ENCODE results near the gene LMAN1L.

Gene LMAN1L

GRCh38 chr15:74820056-74820455, 7.4 kb downstream of the LMAN1L start:
- no peak overlapping the region for H3K4me3 ChIP-seq (ENCODE audit: insufficient read depth in 1 of 2, low read depth in 1 of 2, low read length in 2 of 2)
- H3K4ac ChIP-seq (ENCODE audit: low read depth in 1 of 2, low read length in 2 of 2): no peak overlapping the region
- no peak overlapping the region for H2BK12ac ChIP-seq (ENCODE audit: low read length in 2 of 2)
- no peaks in the 10 kb centered on the region for H3K36me3 ChIP-seq (ENCODE audit: control insufficient read depth in 1 of 2, insufficient read depth in 2 of 2, low read depth in 1 of 2, low read length in 2 of 2)
- H3K9ac ChIP-seq (ENCODE audit: low read length): no peak overlapping the region
- H3K4me1 ChIP-seq (ENCODE audit: control insufficient read depth, insufficient read depth, low read depth, low read length): peaks cover 19% of the 10 kb centered on the region
- H3K9me3 ChIP-seq (ENCODE audit: control insufficient read depth, low read length): no peaks in the 10 kb centered on the region
- no peak overlapping the region for H2BK15ac ChIP-seq (ENCODE audit: low read depth, poor library complexity, severe bottlenecking)
- no peak for DNase-seq
- H3K4me2 ChIP-seq (ENCODE audit: low read length, poor library complexity, severe bottlenecking): no peak overlapping the region
- no peak overlapping the region for H2BK120ac ChIP-seq (ENCODE audit: low read depth, low read length)
- no peaks in the 10 kb centered on the region for H3K79me1 ChIP-seq (replicated peaks; ENCODE audit: low read length, poor library complexity, severe bottlenecking)
- H2AFZ ChIP-seq (ENCODE audit: low read depth, low read length): no peak overlapping the region
- no peak overlapping the region for H4K91ac ChIP-seq (ENCODE audit: low read length)
- H2BK5ac ChIP-seq (ENCODE audit: low read depth, low read length, poor library complexity, severe bottlenecking): no peak overlapping the region
- no peak overlapping the region for H3K14ac ChIP-seq (ENCODE audit: low read length in 2 of 2)
- no peak overlapping the region for H3K23ac ChIP-seq (ENCODE audit: low read length in 2 of 2)
- no peak overlapping the region for H4K8ac ChIP-seq (ENCODE audit: low read length)
- no peak overlapping the region for H2AK5ac ChIP-seq (ENCODE audit: low read length, severe bottlenecking)
- 91% methylated on average over 5 of the region's 5 CpGs for WGBS
- H3K18ac ChIP-seq (ENCODE audit: low read depth in 1 of 2, low read length in 2 of 2): no peak overlapping the region
- peaks cover 23 to 46% of the 10 kb centered on the region in 2 experiments for H3K27me3 ChIP-seq (ENCODE audit: control insufficient read depth in 1 of 2, insufficient read depth in 1 of 2, low read length in 2 of 2)
- no peak overlapping the region for H3K27ac ChIP-seq (ENCODE audit: low read length, poor library complexity, severe bottlenecking)

- no peak overlapping the region for H3K27ac ChIP-seq (ENCODE audit: low read length, poor library complexity, severe bottlenecking)
- H3K79me1 ChIP-seq (replicated peaks; ENCODE audit: low read length, poor library complexity, severe bottlenecking): no peaks in the 10 kb centered on the region
- H2BK5ac ChIP-seq (ENCODE audit: low read depth, low read length, poor library complexity, severe bottlenecking): no peak overlapping the region
- H3K4me2 ChIP-seq (ENCODE audit: low read length, poor library complexity, severe bottlenecking): no peak overlapping the region
- no peak overlapping the region for H3K4me3 ChIP-seq (ENCODE audit: insufficient read depth in 1 of 2, low read depth in 1 of 2, low read length in 2 of 2)
- WGBS: 78% methylated on average over 10 of the region's 11 CpGs
- H3K23ac ChIP-seq (ENCODE audit: low read length in 2 of 2): no peak overlapping the region
- H3K27me3 ChIP-seq (ENCODE audit: control insufficient read depth in 1 of 2, insufficient read depth in 1 of 2, low read length in 2 of 2): peaks cover 34 to 55% of the 10 kb centered on the region in 2 experiments
- peaks cover 20% of the 10 kb centered on the region for H3K4me1 ChIP-seq (ENCODE audit: control insufficient read depth, insufficient read depth, low read depth, low read length)
- no peak overlapping the region for H2BK12ac ChIP-seq (ENCODE audit: low read length in 2 of 2)
- H3K9me3 ChIP-seq (ENCODE audit: control insufficient read depth, low read length): no peaks in the 10 kb centered on the region
- H3K14ac ChIP-seq (ENCODE audit: low read length in 2 of 2): no peak overlapping the region
- H2AFZ ChIP-seq (ENCODE audit: low read depth, low read length): no peak overlapping the region
- no peak overlapping the region for H2BK15ac ChIP-seq (ENCODE audit: low read depth, poor library complexity, severe bottlenecking)
- H2BK120ac ChIP-seq (ENCODE audit: low read depth, low read length): no peak overlapping the region
- no peak overlapping the region for H4K91ac ChIP-seq (ENCODE audit: low read length)
- no peaks in the 10 kb centered on the region for H3K36me3 ChIP-seq (ENCODE audit: control insufficient read depth in 1 of 2, insufficient read depth in 2 of 2, low read depth in 1 of 2, low read length in 2 of 2)
- H3K18ac ChIP-seq (ENCODE audit: low read depth in 1 of 2, low read length in 2 of 2): no peak overlapping the region
- no peak overlapping the region for H3K4ac ChIP-seq (ENCODE audit: low read depth in 1 of 2, low read length in 2 of 2)
- no peak overlapping the region for H4K8ac ChIP-seq (ENCODE audit: low read length)
- H2AK5ac ChIP-seq (ENCODE audit: low read length, severe bottlenecking): no peak overlapping the region
- H3K9ac ChIP-seq (ENCODE audit: low read length): no peak overlapping the region
- DNase-seq: peak; percentile 14
Measured at GRCh38 chr15:74821091-74821789, 8.6 kb downstream of the LMAN1L start.

GRCh38 chr15:74821790-74822158, 9.1 kb downstream of the LMAN1L start:
- Histone ChIP-seq H3K79me1 (replicated peaks; ENCODE audit: low read length, poor library complexity, severe bottlenecking) (no peaks in the 10 kb centered on the region), H2AK5ac (ENCODE audit: low read length, severe bottlenecking) (no peak overlapping the region), H2BK120ac (ENCODE audit: low read depth, low read length) (no peak overlapping the region), H4K8ac (ENCODE audit: low read length) (no peak overlapping the region), H3K27ac (ENCODE audit: low read length, poor library complexity, severe bottlenecking) (no peak overlapping the region), H2BK12ac (ENCODE audit: low read length in 2 of 2) (no peak overlapping the region), H2BK5ac (ENCODE audit: low read depth, low read length, poor library complexity, severe bottlenecking) (no peak overlapping the region), H3K14ac (ENCODE audit: low read length in 2 of 2) (no peak overlapping the region), H3K9ac (ENCODE audit: low read length) (no peak overlapping the region), H3K4me1 (ENCODE audit: control insufficient read depth, insufficient read depth, low read depth, low read length) (peaks cover 22% of the 10 kb centered on the region), H3K4me2 (ENCODE audit: low read length, poor library complexity, severe bottlenecking) (no peak overlapping the region), H3K36me3 (ENCODE audit: control insufficient read depth in 1 of 2, insufficient read depth in 2 of 2, low read depth in 1 of 2, low read length in 2 of 2) (no peaks in the 10 kb centered on the region), H2AFZ (ENCODE audit: low read depth, low read length) (no peak overlapping the region), H3K4ac (ENCODE audit: low read depth in 1 of 2, low read length in 2 of 2) (no peak overlapping the region), H3K27me3 (ENCODE audit: control insufficient read depth in 1 of 2, insufficient read depth in 1 of 2, low read length in 2 of 2) (peaks cover 38 to 57% of the 10 kb centered on the region in 2 experiments), H2BK15ac (ENCODE audit: low read depth, poor library complexity, severe bottlenecking) (no peak overlapping the region), H4K91ac (ENCODE audit: low read length) (no peak overlapping the region), H3K4me3 (ENCODE audit: insufficient read depth in 1 of 2, low read depth in 1 of 2, low read length in 2 of 2) (no peak overlapping the region), H3K23ac (ENCODE audit: low read length in 2 of 2) (no peak overlapping the region), H3K9me3 (ENCODE audit: control insufficient read depth, low read length) (no peaks in the 10 kb centered on the region), H3K18ac (ENCODE audit: low read depth in 1 of 2, low read length in 2 of 2) (no peak overlapping the region)
- 96% methylated on average over 6 of the region's 7 CpGs for WGBS
- no peak for DNase-seq

- no peak overlapping the region for H3K23ac ChIP-seq (ENCODE audit: low read length in 2 of 2)
- no peak overlapping the region for H2AK5ac ChIP-seq (ENCODE audit: low read length, severe bottlenecking)
- H3K27ac ChIP-seq (ENCODE audit: low read length, poor library complexity, severe bottlenecking): no peak overlapping the region
- peaks cover 43 to 61% of the 10 kb centered on the region in 2 experiments for H3K27me3 ChIP-seq (ENCODE audit: control insufficient read depth in 1 of 2, insufficient read depth in 1 of 2, low read length in 2 of 2)
- H3K36me3 ChIP-seq (ENCODE audit: control insufficient read depth in 1 of 2, insufficient read depth in 2 of 2, low read depth in 1 of 2, low read length in 2 of 2): no peaks in the 10 kb centered on the region
- H3K79me1 ChIP-seq (replicated peaks; ENCODE audit: low read length, poor library complexity, severe bottlenecking): no peaks in the 10 kb centered on the region
- peaks cover 20% of the 10 kb centered on the region for H3K4me1 ChIP-seq (ENCODE audit: control insufficient read depth, insufficient read depth, low read depth, low read length)
- H2BK120ac ChIP-seq (ENCODE audit: low read depth, low read length): no peak overlapping the region
- H3K4me2 ChIP-seq (ENCODE audit: low read length, poor library complexity, severe bottlenecking): no peak overlapping the region
- no peak overlapping the region for H3K18ac ChIP-seq (ENCODE audit: low read depth in 1 of 2, low read length in 2 of 2)
- no peak for DNase-seq
- H2BK12ac ChIP-seq (ENCODE audit: low read length in 2 of 2): no peak overlapping the region
- H3K9me3 ChIP-seq (ENCODE audit: control insufficient read depth, low read length): no peaks in the 10 kb centered on the region
- H2BK5ac ChIP-seq (ENCODE audit: low read depth, low read length, poor library complexity, severe bottlenecking): no peak overlapping the region
- H3K14ac ChIP-seq (ENCODE audit: low read length in 2 of 2): no peak overlapping the region
- no peak overlapping the region for H2AFZ ChIP-seq (ENCODE audit: low read depth, low read length)
- no peak overlapping the region for H4K91ac ChIP-seq (ENCODE audit: low read length)
- H3K4ac ChIP-seq (ENCODE audit: low read depth in 1 of 2, low read length in 2 of 2): no peak overlapping the region
- H3K9ac ChIP-seq (ENCODE audit: low read length): no peak overlapping the region
- 78% methylated on average over 3 of the region's 4 CpGs for WGBS
- H3K4me3 ChIP-seq (ENCODE audit: insufficient read depth in 1 of 2, low read depth in 1 of 2, low read length in 2 of 2): no peak overlapping the region
- H2BK15ac ChIP-seq (ENCODE audit: low read depth, poor library complexity, severe bottlenecking): no peak overlapping the region
- no peak overlapping the region for H4K8ac ChIP-seq (ENCODE audit: low read length)
Measured at GRCh38 chr15:74822233-74822632, 9.6 kb downstream of the LMAN1L start.

Data from mesenchymal stem cell (in vitro differentiated cells and primary cell).